Measurements from ENCODE around the gene ZBTB7C.
A peak's percentile ranks its signal among the peaks of the same experiment; 100 is the strongest.

Gene ZBTB7C

DNA sequence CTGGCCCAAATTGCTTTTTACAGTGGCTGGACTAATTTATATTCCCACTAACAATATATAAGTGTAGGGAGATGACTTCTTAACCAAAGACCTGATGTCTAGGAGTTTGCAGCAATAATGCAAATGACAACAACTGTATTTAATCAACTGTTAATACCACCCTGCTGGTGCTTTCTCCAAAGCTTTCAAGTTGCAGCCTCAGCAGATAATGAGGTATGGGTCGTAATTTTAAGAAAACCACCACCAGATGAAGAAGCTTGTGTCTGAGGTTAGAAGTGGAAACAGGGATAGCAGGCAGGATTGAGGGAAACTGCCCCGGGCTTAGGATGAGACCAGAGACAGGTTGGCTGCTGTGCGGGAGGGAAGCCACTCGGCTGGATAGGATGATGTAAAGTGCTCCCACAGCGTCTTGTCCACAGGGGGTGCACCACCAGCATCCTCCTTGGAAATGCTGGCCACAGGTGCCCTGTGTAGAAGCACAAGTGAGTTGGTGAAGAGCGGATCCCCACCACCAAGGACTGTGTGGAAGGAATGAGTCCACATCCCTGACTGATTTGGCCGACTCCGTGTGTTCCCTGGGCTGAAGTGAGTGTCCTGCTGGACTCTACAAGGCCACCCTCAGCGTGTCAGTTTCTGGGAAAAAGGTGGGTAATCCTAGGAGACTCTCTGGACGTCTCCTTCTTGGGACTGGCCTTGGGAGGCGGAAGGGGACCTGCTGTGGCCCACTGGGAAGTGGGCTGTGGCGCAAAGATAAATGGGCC is 402.6 kb downstream of the ZBTB7C start:
- DNase-seq = no peak

DNA sequence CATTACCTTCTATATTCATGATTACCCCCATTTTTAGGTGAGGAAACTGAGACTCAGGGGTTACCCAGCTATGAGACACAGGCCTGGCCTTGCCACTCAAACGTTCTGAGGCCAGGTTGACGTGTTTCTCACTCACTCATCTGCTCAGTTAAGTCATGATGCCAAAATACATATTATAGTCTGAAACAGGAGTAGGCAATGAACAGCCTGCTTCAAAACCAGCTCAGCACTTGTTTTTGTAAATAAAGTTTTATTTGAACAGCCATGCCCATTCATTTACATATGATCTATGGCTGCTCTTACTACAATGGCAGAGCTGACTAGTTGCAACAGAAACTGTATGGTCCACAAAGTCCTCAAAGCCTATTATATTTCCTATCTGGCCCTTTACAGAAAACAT is 404.6 kb downstream of the ZBTB7C start:
- no peak for DNase-seq

DNA sequence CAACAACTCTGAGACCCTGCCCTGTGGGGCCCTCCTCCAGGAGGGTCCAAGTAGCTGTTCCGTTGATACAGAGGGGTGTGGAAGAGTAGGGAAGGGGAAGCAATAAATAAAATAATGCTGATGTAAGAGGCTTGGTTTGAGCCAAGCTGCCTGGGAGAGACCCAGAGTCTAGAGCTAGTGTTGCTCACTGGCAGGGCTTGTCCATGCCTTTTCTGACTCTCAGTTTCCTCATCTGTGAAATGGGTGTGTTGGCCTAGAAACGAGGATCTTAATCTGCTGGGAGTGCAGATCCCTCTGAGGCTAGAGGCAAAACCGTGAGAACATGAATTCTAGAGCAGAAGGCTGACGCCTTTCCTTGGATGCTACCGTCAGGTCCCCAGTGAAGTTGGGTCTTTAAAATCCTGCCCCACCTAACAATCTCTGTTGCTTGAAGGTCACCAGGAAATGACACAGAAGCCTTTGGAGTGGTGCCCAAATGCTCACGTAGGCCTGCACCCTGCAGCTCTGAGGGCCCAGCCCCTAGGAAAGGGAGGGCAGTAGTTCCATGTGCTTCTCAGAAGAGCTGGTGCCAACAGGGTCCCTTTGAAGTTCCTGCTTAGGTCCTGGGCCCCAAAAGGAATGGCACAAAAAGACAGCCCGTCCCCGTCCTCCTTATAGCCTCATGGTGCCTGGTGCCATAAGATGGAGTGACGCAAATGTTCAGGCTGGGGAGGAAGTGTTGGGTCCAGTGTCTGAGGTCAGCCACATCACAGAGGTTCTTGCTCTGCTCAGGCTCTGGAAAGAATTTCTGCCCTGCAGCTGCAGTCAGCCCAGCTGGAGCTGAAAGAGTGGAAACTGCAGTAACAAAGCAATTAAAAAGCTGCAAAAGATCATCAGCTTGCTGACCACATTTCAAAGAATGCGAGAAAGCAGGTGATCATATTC is 405.5 kb downstream of the ZBTB7C start:
- no peak for DNase-seq

DNA sequence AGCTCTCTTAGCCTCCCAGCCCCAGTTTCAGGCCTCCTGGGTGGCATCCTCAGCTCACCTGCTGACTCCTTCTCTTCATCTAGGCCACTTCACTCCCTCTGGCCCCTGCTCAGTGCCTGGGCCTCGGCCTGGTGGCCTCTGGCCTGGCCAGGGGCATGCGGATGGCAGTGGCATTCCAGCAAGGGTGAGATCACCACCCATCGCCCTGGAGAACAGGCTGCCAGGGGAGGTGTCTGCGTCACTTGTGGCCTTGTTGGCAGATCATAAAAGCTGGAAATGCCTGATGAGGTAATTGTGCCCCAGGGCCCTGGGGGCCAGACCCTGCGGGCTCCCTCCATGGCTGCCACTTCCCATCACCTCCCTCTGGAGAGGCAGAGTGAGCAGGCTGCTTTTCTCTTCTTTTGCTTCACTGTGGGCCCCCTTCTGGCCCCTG is 406.2 kb downstream of the ZBTB7C start:
- DNase-seq = no peak

DNA sequence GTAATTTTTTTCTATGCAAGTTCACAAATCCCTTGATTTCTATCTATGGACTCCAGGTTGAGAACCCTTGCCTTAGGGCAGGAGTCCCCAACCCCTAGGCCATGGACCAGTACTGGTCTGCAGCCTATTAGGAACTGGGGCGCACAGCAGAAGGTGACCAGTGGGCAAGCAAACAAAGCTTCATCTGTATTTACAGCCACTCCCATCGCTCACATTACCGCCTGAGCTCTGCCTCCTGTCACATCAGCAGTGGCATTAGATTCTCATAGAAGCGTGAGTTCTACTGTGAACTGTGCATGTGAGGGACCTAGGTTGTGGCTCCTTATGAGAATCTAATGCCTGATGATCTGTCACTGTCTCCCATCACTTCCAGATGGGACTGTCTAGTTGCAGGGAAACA is 408.5 kb downstream of the ZBTB7C start:
- DNase-seq = no peak

DNA sequence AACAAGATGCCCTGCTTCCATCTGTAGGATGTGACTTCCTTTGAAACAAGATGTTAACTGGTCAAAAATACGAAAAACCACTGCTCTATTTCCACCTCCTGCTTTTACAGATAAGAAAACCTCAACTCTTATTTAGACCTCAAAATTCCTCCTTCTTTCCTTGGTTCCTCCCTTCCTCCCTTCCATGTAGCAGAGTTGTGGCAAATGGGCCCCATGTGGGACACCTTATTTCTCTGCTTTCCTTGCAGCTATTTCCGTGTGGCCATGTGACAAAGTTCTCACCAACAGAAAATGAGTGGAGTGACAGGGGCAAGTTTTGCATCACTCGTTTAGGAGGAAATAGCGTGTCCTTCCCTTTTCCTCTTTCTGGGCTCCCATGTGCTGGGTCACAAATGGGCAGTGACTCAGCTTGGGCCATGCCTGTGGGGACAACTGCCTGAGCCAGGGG is 409.4 kb downstream of the ZBTB7C start:
- DNase-seq = peak; percentile 96

DNA sequence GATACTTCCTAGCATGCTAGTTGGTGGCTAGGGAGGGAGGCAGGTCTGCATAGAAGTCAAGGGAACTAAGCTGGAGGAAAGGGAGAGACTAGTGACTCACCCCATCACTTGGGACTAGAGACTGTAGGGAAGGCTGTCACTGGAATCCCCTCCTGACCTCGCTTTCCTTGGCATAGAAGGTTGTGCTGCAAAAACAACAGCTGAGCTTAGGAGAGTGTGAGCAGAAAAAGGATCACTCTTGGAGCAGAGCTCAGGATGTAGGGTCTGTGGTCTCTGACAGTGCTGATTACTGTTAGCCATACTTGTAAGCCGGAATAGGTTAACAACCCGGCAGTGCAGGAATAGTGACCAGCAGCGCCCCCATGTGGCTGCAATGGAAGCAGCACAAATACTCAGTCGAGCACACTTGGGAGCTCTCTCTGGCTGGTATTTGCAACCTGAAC is 411.8 kb downstream of the ZBTB7C start:
- peak; percentile 65 for DNase-seq

DNA sequence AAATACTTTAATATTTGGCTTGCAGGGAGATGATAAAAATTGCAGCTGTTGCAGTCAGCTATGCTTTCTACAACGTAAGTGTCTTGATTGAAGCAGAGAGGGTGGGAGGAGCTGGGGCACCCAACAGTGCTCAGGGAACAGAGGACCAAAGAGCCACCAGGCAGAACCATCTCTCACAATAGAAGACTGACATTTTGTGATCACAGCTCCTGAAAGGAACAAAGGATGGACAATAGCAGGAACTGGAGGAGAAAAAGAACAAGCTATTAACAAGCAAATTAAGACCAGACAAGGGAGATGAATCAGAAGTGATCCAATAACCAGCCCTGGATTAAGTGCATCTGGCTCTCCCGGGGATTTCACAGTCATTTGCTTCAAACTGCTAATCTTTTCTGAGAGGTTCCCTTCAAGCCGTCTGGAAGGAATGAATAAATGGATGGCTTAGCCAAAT is 413.1 kb downstream of the ZBTB7C start:
- no peak for DNase-seq

DNA sequence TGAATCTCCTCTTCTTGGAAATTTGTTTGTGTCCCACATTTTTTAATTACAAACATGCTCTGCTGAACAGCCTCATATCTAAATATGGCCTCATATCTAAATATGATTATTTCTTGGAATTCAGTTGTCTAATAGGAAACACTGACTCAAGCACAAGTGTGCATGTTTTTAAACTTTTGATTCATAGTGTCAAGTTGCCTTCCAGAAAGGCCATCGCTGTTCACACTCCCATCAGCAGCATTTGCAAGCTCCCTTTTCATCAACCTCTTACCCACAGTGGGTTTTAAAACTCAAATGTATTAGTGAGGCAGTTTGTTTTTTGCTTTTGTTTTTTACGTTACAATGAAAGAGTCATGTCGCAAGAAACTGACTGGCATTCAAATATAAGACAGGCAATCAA is 413.5 kb downstream of the ZBTB7C start:
- DNase-seq = no peak

DNA sequence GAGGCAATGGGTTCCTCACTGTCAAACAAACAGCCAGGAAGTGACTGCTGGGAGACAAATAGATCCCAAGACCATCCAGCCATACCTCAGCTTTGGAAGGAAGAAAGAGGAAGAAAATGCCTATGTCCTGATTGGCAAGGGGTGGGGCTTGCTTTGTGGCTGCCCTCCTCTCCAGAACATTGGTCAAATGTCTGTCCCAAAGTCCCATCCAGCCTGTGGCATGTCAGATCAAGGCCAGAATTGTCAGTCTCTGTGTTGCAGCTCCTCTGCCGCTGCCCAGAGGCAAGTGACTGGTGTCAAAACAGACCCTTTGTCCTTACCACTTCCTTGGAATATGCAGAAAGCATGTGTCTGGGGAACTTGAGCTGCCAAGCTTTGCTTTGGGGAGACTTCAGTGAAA is 415.8 kb downstream of the ZBTB7C start:
- DNase-seq = no peak

DNA sequence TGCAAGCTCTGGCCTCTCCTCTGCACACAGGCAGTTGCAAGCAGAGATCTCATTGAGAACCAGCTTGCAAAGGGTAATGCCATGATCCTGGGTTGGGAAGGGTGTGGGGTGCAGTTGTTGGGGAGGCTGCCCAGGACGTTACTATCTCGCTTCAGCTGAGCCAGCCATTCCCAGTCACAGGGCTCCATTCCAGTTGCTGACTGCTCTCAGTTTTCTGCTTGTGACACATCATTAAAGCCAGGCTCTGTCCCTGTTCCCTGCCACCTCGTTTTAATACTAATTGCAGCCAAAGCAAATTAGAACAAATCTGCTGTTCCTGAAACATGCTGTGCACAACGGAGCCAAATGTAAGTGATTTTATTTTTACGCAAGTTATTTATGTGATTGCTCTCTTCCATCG is 416.2 kb downstream of the ZBTB7C start:
- no peak for DNase-seq

DNA sequence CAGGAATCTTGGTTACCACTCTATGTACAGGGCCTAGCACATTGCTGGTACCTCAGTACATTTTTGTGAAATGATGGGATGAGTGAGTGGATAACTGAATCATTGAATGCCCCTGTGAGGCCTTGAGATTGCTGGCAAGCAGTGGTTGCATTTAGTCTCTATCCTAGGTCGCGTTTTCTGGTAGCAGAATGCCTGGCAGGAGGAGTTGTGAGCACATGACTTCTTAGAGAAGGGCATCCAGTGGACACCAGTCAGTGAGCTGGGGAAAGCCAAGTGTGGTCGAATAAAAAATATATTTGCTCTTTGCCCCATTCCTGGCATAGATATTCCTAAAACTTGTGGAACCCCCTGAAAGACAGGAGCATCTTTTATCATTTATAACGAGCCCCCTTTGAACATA is 416.9 kb downstream of the ZBTB7C start:
- DNase-seq = no peak

DNA sequence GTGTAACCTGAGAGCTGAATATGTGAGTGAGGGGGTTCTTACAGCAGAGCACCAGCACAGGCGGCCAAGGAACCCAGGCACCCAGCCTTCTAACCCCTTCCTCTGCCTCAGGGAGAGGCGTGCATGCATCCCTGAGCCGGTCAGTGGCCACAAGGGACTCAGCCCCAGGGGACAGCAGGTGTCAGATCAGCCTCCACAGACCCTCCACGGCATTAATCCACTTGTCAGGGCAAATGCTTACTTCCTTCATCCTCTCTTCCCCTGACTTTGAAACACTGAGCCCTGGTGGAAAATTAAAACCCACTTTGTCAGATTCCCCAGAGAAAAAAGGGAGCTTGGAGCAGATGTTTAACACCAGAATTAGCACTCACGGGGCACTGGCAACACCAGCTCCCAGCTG is 418.2 kb downstream of the ZBTB7C start:
- no peak for DNase-seq

DNA sequence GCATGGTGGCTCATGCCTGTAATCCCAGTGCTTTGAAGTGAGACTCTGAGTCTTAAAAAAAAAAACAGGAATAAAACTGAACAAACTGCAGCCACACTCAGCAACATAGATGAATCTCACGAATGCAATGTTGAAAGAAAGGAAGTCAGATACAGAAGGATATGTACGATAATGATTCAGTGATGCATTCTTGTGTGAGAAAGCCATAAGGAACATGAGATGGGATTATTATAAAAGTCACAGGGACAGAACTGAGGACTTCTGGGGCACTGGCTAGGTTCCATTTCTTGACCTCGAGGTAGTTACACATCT is 421.8 kb downstream of the ZBTB7C start:
- DNase-seq = peak; percentile 44

DNA sequence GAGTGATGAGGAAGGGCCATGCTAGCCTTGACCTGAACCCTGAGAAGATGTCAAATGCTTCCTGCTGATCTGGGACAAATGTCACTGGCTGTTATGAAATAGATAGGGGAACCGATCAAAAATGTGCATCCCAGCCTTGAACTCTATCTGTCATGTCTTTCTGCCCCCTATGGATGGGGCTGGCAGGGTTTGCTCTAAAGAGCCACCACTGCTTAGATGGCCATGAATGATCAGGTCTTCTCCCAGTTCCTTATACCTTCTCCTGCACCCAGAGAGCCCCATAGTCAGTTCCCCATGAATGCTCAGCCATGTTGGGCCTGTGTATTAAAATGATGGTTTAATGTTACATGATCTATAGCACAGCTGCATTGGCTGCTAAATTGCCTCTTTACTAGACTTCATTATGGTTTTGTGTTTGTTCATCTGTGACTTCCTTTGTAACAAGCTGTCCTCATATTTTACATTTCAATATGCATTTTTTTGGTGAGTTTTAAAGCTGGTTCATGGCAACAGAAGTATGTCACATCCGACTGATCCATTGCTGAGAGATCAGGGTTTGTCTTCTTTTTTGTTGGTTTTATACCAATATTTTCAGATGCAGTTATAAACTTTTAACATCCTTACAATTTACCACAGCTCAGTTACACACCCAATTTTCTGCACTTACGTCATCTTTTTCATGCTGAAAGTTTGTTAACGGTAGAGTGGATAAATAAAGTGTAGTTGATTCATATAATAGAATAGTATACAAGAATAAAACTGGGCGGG is 422.4 kb downstream of the ZBTB7C start:
- DNase-seq = peak; percentile 12

DNA sequence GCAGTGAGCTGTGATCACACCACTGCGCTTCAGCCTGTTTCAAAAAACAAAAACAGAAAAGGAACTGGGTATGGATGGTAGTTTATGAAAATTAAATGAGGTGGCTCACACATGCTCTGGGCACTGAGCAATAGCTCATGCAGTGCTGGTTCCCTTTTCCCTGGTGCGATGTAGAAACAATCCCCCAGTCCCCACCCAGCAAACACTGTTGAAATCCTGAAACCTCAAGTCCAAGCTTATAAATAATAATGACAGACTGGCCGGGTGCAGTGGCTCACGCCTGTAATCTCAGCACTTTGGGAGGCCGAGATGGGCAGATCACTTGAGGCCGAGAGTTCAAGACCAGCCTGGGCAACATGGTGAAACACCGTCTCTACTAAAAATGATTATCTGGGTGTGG is 423.3 kb downstream of the ZBTB7C start:
- DNase-seq = no peak

DNA sequence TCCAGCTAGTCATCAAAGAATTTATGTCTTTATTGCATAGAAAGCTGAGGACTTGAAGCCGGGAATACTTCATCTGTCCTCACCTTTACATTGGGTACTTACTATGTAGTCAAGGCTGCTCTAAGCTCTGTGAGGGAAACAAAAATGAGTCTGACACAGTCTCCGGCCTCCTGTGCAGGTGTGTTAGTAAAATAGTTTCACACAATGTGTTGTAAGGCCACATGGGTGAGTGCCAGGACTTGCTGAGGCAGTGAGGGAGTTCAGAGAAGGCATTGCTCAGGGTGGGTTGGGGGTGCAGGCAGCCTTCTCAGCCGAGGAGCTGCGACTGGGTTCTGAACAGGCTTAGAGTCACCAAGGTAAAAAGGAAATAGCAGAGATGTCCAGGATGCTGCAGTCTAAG is 424.2 kb downstream of the ZBTB7C start:
- no peak for DNase-seq

DNA sequence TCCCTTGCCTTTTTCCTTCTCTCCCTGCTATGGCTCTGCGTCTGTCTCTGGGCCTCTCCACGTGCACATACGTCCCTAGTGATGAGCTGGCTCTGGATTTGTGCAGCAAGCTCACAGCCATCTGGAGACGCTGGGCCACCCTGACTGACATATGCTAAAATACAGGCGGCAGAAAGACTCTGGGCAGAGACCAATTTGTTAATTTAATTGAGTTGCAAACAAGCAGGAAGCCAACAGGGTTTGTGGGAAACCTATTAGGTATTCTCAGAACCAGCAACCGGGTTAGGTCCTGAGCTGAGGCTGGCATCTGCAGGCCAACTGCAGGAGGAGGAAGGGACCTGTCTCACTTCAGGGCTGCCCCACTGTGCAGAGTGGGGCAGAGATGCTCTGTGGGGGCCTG is 425.2 kb downstream of the ZBTB7C start:
- DNase-seq = no peak

DNA sequence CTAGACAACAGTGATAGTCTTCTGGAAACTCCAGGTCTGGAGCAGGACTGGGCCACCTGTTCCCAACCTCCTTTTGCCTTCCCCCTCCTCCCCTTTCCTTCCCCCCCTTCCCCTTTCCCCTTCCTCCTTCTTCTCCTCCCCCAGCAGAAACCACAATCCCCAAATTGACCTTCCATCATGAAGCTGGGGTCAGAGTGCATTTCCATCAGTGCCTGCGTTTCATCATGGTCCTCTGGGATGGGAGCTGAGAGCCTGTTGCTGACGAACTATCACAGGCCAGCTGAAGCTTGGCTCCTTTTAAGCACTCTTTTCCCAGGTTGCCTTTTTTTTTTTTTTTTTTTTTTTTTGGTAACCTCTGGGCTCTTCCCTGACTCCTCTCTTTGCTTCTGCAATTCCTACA is 426.1 kb downstream of the ZBTB7C start:
- DNase-seq = no peak

DNA sequence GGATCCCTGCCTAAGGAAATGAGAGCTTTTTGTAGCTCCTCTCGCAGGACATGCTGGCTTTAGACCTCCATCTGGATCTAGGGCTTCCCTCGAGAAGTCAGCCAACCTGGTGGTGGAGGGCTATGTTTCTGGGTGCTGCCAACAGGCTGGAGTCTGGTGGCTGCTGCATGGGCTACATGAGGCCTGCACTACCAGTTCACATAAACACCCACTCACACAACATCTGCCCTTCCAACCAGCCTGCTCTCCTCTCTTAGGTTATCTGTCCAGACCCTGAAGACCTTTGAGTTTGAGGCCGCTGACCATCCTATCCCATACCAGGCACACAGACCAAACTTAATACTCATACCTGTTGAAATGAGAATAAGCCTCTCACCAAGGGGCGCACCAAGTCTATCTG is 427.4 kb downstream of the ZBTB7C start:
- DNase-seq = no peak

DNA sequence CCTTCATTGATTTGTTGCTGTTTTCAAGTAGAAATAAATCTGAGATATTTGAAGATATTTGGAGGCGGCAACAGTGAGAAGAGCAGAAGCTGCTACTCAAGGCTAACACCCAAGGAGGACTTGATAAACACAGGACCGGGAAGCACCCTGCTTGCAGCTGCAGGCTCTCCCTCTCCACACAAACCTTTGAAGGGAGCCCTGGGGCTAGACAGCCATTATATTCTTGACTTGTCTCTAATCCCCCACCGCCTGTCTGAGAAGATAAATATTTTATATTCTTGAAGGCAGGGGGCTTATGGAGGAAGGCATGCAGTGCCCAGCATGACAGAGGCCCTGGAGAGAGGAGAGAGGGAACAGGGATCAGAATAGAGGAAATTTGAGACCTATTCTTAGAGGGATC is 427.9 kb downstream of the ZBTB7C start:
- DNase-seq = no peak

DNA sequence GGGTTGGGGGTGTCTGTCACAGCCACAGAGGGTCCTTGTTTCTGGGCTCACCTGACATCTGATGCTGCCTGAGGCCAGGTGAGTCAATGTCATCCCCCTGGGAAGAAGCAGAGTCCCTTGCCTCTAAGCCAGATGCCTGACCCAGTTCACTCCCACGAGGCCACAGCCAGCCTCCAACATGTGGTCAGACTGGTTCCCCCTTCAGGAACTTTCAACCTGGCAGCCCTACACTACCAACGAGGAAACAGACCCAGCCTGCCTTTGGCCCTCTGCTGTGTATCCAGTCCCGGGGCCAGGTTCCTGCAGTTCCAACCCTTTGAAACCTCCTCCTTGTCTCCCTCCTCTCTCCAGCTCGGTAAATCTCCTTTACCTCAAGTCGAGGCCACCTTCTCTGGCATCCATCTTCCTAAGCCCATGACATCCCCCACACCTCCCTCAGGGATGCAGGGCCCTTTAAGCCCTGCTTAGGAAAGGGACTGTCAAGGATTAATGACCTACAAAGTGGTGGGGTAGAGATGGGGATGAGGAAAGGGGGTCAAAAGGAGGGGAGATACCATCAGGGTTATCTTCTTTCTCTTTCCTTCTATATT is 429.5 kb downstream of the ZBTB7C start:
- DNase-seq = peak; percentile 10

DNA sequence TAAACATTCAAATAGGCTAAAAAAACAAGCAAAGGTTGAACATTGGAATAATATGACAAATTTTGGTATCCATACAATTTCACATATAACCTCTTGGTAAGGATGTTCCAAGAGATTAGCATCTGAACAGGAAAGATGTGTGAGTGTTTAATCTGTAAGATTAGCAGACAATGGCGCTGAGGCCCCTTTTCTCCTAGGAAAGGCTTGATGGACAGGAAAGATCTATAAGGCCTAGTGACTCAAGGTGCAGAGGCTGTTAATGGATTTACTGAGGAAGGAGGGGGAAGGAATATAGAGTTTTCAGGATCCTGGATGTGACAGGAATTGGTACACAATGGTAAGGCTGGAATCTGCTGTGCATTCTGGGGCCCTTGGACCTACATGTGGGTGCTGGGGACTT is 430.6 kb downstream of the ZBTB7C start:
- DNase-seq = no peak

Data from OCI-M1 (cell line).